NCI-H1436 treated with DMSO at 0.1 percent for 48 hours (cell line): ENCODE results near the gene ITIH2.
"Not testable (repeated sequence)": the region's sequence is repeated elsewhere in the genome, so short reads cannot be mapped to it uniquely, and the experiment has no call there.

Source experiments
- DNase-seq: peaks from one replicate; lab custom pipeline; 2025; lab: John Stamatoyannopoulos, UW

Gene ITIH2

DNA sequence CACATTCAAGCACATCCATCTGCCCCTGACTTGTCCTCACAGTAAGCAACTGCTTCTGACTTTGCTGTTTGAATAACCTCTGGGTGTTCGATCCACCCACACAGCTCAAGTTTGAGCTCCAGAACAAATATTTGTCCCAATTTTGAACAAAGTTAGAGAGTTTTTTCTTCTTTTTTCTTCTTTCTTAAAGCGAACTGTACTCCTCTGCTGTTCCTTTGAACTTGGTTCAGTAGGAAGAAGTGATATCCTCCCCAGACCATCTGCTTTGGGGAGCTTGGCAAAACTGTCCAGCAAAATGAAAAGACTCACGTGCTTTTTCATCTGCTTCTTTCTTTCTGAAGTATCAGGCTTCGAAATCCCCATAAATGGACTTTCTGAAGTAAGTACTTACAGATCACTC, at the start of gene ITIH2:
TSS of gene ITIH2 (plus strand) at position 177 of the 400 bp plus-strand sequence. CDS start at position 296, 119 bp downstream.
- no peak for DNase-seq

DNA sequence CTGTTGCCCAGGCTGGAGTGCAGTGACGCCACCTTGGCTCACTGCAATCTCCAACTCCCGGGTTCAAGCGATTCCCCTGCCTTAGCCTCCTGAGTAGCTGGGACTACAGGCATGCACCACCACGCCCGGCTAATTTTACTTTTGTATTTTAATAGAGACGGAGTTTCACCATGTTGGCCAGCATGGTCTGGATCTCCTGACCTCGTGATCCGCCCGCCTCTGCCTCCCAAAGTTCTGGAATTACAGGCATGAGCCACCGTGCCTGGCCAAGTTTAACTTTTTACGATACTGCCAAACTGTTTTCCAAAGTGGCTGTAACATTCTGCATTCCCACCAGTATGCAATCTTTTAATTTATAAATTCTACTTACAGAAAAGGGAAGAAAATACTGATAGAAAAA, 46.0 kb upstream of the ITIH2 start:
- not testable (repeated sequence) for DNase-seq

GRCh38 chr10:7657552-7657951, 45.6 kb upstream of the ITIH2 start:
- DNase-seq: no peak

DNA sequence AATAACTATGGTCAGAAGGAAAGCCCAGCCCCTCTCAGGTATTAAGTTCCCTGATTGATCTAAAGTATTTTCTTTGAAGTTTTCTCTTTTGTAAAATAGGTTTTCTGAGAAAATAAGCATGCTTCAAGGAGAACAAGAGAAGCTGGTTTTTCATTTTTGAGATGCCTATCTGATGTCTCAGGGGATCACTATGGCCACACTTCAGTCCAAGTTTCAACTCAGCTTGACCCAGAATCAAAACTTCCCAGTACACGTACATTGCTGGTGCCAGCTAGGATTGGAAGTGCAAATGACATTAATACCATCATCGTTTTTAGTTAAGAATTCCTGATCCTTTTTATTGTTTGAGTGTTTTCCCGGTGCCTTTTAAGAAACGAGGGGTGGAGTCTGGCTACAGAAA, 43.6 kb upstream of the ITIH2 start:
- DNase-seq: no peak

GRCh38 chr10:7662522-7662921, 40.6 kb upstream of the ITIH2 start:
- DNase-seq: no peak

DNA sequence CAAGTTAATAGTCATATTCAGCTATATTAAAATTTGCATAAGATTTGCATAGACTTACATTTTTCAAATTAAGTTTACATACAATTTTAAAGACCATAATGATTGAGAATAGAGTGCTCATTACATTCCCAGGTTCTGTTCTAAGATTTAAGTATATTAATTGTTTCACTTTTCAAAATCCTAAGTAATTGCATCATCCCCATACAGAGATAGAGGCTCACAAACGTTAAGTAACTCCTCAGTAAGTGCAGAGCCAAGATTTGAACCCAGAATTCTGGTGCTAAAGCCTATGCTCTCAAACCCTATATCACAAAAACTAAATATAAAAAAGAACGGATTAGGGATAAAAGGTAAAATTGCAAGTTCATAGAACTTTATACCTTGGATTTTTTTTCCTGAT, 38.4 kb upstream of the ITIH2 start:
- DNase-seq: no peak

GRCh38 chr10:7665767-7666166, 37.3 kb upstream of the ITIH2 start:
- no peak for DNase-seq

DNA sequence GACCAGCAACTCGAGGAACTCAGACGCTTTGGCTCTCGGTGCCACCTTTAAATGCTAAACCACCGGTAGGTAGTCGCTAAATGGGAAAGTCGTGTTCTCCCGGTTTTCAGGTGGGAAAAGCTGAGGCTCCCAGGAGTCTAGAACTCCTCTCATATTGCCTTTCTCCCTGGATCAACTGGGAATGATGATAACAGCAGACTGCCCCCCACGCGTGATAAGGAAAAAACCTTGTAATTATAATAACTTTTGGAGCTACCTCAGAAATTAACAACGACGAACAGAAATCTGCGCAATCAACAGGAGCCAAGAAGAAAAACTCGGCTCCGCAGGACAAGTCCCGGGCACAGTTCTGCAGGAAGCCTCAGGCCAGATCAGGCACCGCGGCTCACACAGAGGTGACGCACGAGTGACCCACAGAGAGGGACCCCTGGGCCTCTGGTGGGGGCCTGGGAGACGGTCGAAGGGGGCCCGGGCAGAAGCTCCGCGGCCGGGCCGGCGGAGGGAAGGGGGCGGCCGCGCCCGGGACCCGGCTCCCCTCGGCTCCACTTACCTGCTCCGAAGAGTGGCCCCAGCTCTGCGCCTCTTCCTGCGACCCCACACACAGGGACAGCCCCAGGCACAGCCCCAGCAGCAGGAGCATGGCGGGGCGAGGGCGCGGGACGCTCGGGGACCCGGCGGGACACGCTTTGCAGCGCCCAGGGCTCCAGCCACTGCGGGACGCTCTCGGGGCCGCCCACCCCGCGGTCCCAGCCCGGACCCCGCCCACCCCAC, 36.7 kb upstream of the ITIH2 start, which contains the start of gene ITIH5:
TSS of gene ITIH5 (minus strand) at position 714 of the 771 bp plus-strand sequence. CDS start at position 640, 74 bp downstream.
- no peak for DNase-seq

DNA sequence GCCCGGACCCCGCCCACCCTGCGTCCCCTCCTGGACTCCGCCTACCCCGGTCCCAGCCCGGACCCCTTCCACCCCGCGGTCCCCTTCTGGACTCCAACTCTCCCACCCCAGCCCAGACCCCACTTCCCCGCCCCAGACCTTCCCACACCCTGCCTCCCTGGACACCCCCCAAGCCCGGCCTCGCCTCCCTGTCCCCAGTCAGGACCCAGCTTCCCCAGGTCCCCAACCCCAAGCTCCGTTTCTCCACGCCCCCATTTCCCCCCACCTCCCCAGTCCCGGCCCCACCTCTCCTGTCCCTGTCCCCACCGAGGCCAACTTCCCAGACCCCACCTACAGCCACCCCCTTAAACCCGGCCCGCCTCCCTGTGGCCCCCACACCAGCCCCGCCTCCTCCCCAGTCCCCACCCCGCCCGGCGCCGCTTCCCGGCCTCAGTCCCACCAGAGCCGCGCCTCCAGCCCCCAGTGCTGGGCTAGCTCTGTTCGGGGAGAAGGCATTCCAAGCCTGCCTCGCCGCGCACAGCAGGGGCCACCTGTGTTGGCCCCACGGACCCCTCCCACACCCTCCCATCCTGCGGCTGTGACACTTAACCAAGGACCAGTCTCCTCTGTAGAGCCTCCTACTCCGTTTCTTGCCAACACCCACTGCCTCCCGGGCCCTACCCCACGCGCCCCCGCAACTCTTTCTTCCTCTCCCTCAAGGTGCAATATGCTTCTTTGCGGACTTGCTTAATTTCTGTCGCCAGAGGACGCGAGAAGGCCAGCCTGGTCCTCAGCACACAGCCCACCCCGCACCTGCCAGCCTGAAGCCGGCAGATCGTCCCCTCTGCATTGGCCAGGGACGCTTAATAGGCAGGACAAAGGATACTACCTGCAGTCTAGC, 35.6 kb upstream of the ITIH2 start:
- no peak for DNase-seq

DNA sequence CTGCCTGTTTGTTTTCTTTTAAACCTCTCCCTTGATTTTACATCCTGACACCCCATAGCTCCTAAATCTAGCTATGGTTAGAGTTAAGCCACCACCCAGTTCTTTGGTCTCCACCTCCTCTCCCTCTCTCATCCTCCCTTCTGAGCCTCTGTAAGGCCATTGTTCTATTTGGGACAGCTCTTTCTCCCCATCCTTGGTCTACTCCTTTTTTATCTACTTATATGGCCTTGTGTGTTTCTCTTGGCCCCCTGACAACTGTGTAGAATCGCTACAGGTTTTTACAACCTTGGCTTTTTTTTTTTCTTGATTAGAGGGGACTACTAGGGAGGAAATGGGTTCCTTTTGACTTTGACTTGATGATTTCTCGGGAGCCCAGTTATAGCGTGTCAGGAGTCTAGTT, 33.0 kb upstream of the ITIH2 start:
- DNase-seq: no peak

DNA sequence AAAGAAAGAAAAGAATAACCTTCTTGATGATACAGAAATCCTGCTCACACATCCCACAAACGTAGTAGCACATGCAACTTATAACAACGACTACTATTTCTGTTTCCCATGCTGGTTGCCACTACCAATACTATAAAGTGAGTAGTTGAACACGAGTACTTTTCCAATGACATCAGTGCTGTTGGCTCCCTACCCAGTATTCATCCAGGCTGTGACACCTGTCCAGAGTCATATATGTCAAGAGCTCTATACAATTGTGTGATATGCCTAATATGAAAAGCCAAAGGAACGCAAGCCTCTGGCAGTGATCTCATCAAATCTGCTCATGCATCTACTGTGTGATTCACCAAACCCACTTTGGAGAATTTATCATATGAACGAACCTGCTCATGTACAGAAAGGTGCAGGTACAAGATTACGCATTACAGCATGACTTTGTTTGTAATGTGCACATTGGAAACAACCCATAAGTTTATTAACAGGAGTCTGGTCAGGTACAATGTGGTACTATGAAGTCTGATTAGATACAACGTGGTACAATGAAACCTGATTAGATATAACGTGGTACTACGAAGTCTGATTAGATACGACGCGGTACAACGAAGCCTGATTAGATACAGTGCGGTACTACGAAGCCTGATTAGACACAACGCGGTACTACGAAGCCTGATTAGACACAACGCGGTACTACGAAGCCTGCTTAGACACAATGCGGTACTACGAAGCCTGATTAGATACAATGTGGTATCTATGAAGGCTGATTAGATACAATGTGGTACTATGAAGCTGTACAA, 30.6 kb upstream of the ITIH2 start:
- no peak for DNase-seq

GRCh38 chr10:7679256-7679655, 23.9 kb upstream of the ITIH2 start:
- DNase-seq: no peak

DNA sequence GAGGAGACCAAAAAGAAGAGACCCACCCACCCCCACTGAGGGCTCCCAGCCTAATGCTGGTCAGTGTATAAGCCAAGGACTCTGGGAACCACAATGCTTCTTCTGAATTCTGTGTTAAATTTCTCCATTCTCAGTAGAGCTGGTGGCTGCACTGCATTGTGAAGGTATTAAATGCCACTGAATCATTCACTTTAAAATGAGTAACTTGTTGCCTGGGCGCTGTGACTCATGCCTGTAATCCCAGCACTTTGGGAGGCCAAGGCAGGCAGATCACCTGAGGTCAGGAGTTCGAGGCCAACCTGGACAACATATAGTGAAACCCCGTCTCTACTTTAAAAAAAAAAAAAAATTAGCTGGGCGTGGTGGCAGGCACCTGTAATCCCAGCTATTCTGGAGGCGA, 23.0 kb upstream of the ITIH2 start:
- not testable (repeated sequence) for DNase-seq

- DNase-seq: no peak
Measured at GRCh38 chr10:7686351-7687171, 16.6 kb upstream of the ITIH2 start.

- peak; percentile 24 for DNase-seq
Measured at GRCh38 chr10:7687228-7687907, 15.7 kb upstream of the ITIH2 start.

DNA sequence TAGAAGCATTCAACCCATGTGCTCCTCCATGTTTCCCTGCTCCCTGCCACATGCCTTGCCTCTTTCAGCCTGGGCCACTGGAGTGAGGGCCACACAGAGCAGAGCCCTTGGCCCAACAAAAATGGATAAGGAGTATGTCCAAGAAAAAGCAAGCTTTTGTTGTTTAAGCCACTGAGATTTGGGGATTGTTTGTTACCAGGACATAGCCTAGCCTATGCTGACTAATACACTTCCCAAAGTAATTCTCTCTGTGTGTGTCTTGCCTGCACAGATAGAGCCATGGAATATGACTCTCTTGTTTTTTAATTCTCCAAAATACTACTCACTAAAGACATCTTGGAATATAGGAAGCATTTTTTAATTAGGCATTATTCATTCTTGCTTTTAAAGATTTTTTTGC, 13.5 kb upstream of the ITIH2 start:
- DNase-seq: no peak

GRCh38 chr10:7690885-7691597, 12.1 kb upstream of the ITIH2 start:
- not testable (repeated sequence) for DNase-seq

DNA sequence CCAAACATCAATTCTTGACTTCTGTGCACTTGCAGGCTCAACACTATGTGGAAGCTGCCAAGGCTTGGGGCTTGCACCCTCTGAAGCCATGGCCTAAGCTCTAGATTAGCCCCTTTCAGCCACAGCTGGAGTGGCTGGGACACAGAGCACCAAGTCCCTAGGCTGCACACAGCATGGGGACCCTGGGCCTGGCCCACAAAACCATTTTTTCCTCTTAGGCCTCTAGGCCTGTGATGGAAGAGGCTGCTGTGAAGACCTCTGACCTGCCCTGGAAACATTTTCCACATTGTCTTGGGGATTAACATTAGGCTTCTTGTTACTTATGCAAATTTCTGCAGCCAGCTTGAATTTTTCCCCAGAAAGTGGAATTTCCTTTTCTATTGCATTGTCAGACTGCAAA, 10.7 kb upstream of the ITIH2 start:
- not testable (repeated sequence) for DNase-seq

- DNase-seq: not testable (repeated sequence)
Measured at GRCh38 chr10:7693194-7693593, 9.9 kb upstream of the ITIH2 start.

GRCh38 chr10:7696545-7696944, 6.6 kb upstream of the ITIH2 start:
- no peak for DNase-seq
